HepG2 (cell line): ENCODE results near the gene COL27A1. TPM values are rescaled to one million over a fixed set of nuclear protein-coding genes. Genes with fewer than 3 reads are reported as not detected.
A peak's percentile ranks its signal among the peaks of the same experiment; 100 is the strongest.

Source experiments
- CSRNP2 ChIP-seq: sonication (generic); formaldehyde crosslinking; conservative IDR thresholded peaks from 2 replicates; pipeline ENCODE4 v1.8.0; 2022; ENCODE audit warnings: low read depth, missing genetic modification reagents
- DMAP1 ChIP-seq: IDR thresholded peaks from 2 replicates; pipeline ENCODE4 v1.6.1; 2016
- FOXK1 ChIP-seq: sonication (generic); formaldehyde crosslinking; IDR thresholded peaks from 2 replicates; pipeline ENCODE4 v1.4.0; 2020; ENCODE audit warnings: low read depth, missing genetic modification reagents, borderline replicate concordance
- HES4 ChIP-seq: sonication (generic); formaldehyde crosslinking; IDR thresholded peaks from 2 replicates; pipeline ENCODE4 v1.9.0; 2021; ENCODE audit warnings: mild to moderate bottlenecking, missing genetic modification reagents, borderline replicate concordance
- IRF2 ChIP-seq: IDR thresholded peaks from 2 replicates; pipeline ENCODE4 v1.6.1; 2018; ENCODE audit warnings: missing genetic modification reagents, missing compliant biosample characterization
- LCORL ChIP-seq, 2 experiments: fragments of 450-650 bp in 1 of 2; sonication (generic) in 1 of 2; formaldehyde crosslinking in 1 of 2; IDR thresholded peaks; 2 replicates each; pipeline versions ENCODE4 v1.5.0 to v1.6.1; 2017 to 2020; ENCODE audit warnings: antibody characterized with exemption in 1 of 2, missing genetic modification reagents in 1 of 2
- NFE2L1 ChIP-seq: sonication (generic); formaldehyde crosslinking; IDR thresholded peaks from 2 replicates; pipeline ENCODE4 v1.4.0; 2020; ENCODE audit warnings: missing genetic modification reagents, mild to moderate bottlenecking, borderline replicate concordance
- NONO ChIP-seq, 2 experiments: fragments of 450-650 bp in 1 of 2; sonication (generic) in 1 of 2; formaldehyde crosslinking in 1 of 2; IDR thresholded peaks in 1 of 2; conservative IDR thresholded peaks in 1 of 2; 2 replicates each; pipeline versions ENCODE4 v1.6.1 to v1.8.0; 2017 to 2022; ENCODE audit warnings: mild to moderate bottlenecking in 1 of 2, missing genetic modification reagents in 1 of 2, moderate library complexity in 1 of 2
- PREB ChIP-seq: sonication (generic); formaldehyde crosslinking; IDR thresholded peaks from 2 replicates; pipeline ENCODE4 v1.4.0; 2020; ENCODE audit warnings: missing genetic modification reagents
- RAD21 ChIP-seq: fragments of 450-650 bp; formaldehyde crosslinking; IDR thresholded peaks from 2 replicates; pipeline ENCODE4 v1.5.0; 2020; ENCODE audit warnings: mild to moderate bottlenecking
- RARA ChIP-seq: IDR thresholded peaks from 2 replicates; pipeline ENCODE4 v1.6.1; 2016; ENCODE audit warnings: missing genetic modification reagents, missing compliant biosample characterization
- SALL1 ChIP-seq: sonication (generic); formaldehyde crosslinking; IDR thresholded peaks from 2 replicates; pipeline ENCODE4 v1.8.0; 2022; ENCODE audit warnings: mild to moderate bottlenecking, missing genetic modification reagents
- SMARCC2 ChIP-seq: fragments of 450-650 bp; IDR thresholded peaks from 2 replicates; pipeline ENCODE4 v1.6.1; 2017; ENCODE audit warnings: antibody characterized with exemption, mild to moderate bottlenecking
- SMC3 ChIP-seq: IDR thresholded peaks from 2 replicates; pipeline ENCODE4 v1.6.1; 2011; ENCODE audit warnings: low read length, improper control_type of control experiment
- SSRP1 ChIP-seq: IDR thresholded peaks from 2 replicates; pipeline ENCODE4 v1.6.1; 2016; ENCODE audit warnings: control low read depth
- ZMAT3 ChIP-seq: sonication (generic); formaldehyde crosslinking; conservative IDR thresholded peaks from 2 replicates; pipeline ENCODE4 v1.7.0; 2021; ENCODE audit warnings: missing genetic modification reagents
- ZMYM2 ChIP-seq: sonication (generic); formaldehyde crosslinking; IDR thresholded peaks from 2 replicates; pipeline ENCODE4 v1.8.0; 2022; ENCODE audit warnings: mild to moderate bottlenecking, missing genetic modification reagents
- ZMYM3 ChIP-seq: sonication (generic); formaldehyde crosslinking; IDR thresholded peaks from 2 replicates; pipeline ENCODE4 v1.5.1; 2020; ENCODE audit warnings: mild to moderate bottlenecking, missing genetic modification reagents
- ZNF121 ChIP-seq: sonication (generic); formaldehyde crosslinking; IDR thresholded peaks from 2 replicates; pipeline ENCODE4 v1.5.0; 2020; ENCODE audit warnings: mild to moderate bottlenecking, missing genetic modification reagents
- ZNF124 ChIP-seq: sonication (generic); formaldehyde crosslinking; IDR thresholded peaks from 2 replicates; pipeline ENCODE4 v1.4.0; 2020; ENCODE audit warnings: missing genetic modification reagents
- ZNF136 ChIP-seq: sonication (generic); formaldehyde crosslinking; IDR thresholded peaks from 2 replicates; pipeline ENCODE4 v1.8.1; 2022; ENCODE audit warnings: low read depth, mild to moderate bottlenecking, moderate library complexity, missing genetic modification reagents
- ZNF235 ChIP-seq: sonication (generic); formaldehyde crosslinking; IDR thresholded peaks from 2 replicates; pipeline ENCODE4 v1.8.1; 2023; ENCODE audit warnings: mild to moderate bottlenecking, missing genetic modification reagents, borderline replicate concordance
- ZNF281 ChIP-seq: sonication (generic); formaldehyde crosslinking; IDR thresholded peaks from 2 replicates; pipeline ENCODE4 v1.4.0; 2020; ENCODE audit warnings: missing genetic modification reagents, borderline replicate concordance
- ZNF543 ChIP-seq: sonication (generic); formaldehyde crosslinking; IDR thresholded peaks from 2 replicates; pipeline ENCODE4 v1.4.0; 2020; ENCODE audit warnings: mild to moderate bottlenecking, missing genetic modification reagents
- ZSCAN21 ChIP-seq: sonication (generic); formaldehyde crosslinking; IDR thresholded peaks from 2 replicates; pipeline ENCODE4 v1.8.0; 2022; ENCODE audit warnings: mild to moderate bottlenecking, missing genetic modification reagents, moderate library complexity, borderline replicate concordance
- ZZZ3 ChIP-seq: sonication (generic); formaldehyde crosslinking; IDR thresholded peaks from 2 replicates; pipeline ENCODE4 v1.4.0; 2020; ENCODE audit warnings: missing genetic modification reagents, mild to moderate bottlenecking, borderline replicate concordance
- polyA plus RNA-seq, 8 experiments: library from polyadenylated mRNA; depleted of rRNA in 3 of 8; stranded (reverse) in 7 of 8; unstranded in 1 of 8; fragments of >200 nt; fragmentation: Illumina TruSeq in 4 of 8; extraction: Trizol in 4 of 8; gene quantifications; 2 replicates each; pipeline versions ENCODE4 v1.2.1 to v1.2.3, GENCODE V29; 2011 to 2016; ENCODE audit warnings: low read depth in 4 of 8, missing spikeins in 1 of 8, mixed read lengths in 1 of 8; ENCODE audit not compliant: insufficient read depth in 1 of 8
- total RNA-seq, 5 experiments: library from RNA; depleted of rRNA; stranded (reverse); fragments of >200 nt; fragmentation: Illumina TruSeq; extraction: Trizol; gene quantifications; 2 replicates each; pipeline ENCODE4 v1.2.3, GENCODE V29; 2016; ENCODE audit warnings: low read depth in 1 of 5

The COL27A1 gene
- total and polyA plus RNA-seq, 2 of the 13 experiments (the other 11 are each of a cell fraction or from before 2014, with no cell fraction given): 71.3 to 89.1 TPM

- no peak for TF ChIP-seq CSRNP2 (CRISPR knock-in tag)
- TF ChIP-seq HES4 (CRISPR knock-in tag): no peak
- no peak for TF ChIP-seq ZNF235 (CRISPR knock-in tag)
- no peak for TF ChIP-seq DMAP1 (CRISPR knock-in tag)
- 0 out of 2 replicates have a peak, but pooled peaks have one; percentile 23 for TF ChIP-seq IRF2 (CRISPR knock-in tag)
- TF ChIP-seq ZSCAN21 (CRISPR knock-in tag): no peak
- TF ChIP-seq RAD21 (CRISPR knock-in tag): peak; percentile 84
- no peak for TF ChIP-seq NONO (IDR thresholded peaks at IDR 0.05)
- TF ChIP-seq NONO (CRISPR knock-in tag; conservative IDR thresholded peaks at IDR 0.05): no peak
- TF ChIP-seq ZMYM2: no peak
- TF ChIP-seq RARA (CRISPR knock-in tag): no peak
- TF ChIP-seq ZNF124 (CRISPR knock-in tag): no peak
- TF ChIP-seq SMC3: peak; percentile 67; the same call in 1 of the 2 replicates
- TF ChIP-seq ZZZ3: no peak
- no peak for TF ChIP-seq FOXK1 (CRISPR knock-in tag)
- no peak for TF ChIP-seq LCORL (IDR thresholded peaks at IDR 0.05)
- TF ChIP-seq LCORL (CRISPR knock-in tag; IDR thresholded peaks at IDR 0.05): no peak
- 0 out of 2 replicates have a peak, but pooled peaks have one; percentile 35 for TF ChIP-seq ZNF543 (CRISPR knock-in tag)
- TF ChIP-seq SSRP1 (CRISPR knock-in tag): no peak
- no peak for TF ChIP-seq ZNF281 (CRISPR knock-in tag)
- TF ChIP-seq NFE2L1: no peak
- no peak for TF ChIP-seq PREB
- TF ChIP-seq SMARCC2: no peak
- peak; percentile 56; the same call in 1 of the 2 replicates for TF ChIP-seq ZNF121
- no peak for TF ChIP-seq ZNF136 (CRISPR knock-in tag)
- TF ChIP-seq ZMYM3 (CRISPR knock-in tag): peak; percentile 72
- no peak for TF ChIP-seq ZMAT3
- TF ChIP-seq SALL1 (CRISPR knock-in tag): no peak
These were observed 184.0 kb downstream of the COL27A1 start (continued) for GRCh38 chr9:114339130-114339908.
